ENCODE results near the gene SOX13.

The SOX13 gene

DNA sequence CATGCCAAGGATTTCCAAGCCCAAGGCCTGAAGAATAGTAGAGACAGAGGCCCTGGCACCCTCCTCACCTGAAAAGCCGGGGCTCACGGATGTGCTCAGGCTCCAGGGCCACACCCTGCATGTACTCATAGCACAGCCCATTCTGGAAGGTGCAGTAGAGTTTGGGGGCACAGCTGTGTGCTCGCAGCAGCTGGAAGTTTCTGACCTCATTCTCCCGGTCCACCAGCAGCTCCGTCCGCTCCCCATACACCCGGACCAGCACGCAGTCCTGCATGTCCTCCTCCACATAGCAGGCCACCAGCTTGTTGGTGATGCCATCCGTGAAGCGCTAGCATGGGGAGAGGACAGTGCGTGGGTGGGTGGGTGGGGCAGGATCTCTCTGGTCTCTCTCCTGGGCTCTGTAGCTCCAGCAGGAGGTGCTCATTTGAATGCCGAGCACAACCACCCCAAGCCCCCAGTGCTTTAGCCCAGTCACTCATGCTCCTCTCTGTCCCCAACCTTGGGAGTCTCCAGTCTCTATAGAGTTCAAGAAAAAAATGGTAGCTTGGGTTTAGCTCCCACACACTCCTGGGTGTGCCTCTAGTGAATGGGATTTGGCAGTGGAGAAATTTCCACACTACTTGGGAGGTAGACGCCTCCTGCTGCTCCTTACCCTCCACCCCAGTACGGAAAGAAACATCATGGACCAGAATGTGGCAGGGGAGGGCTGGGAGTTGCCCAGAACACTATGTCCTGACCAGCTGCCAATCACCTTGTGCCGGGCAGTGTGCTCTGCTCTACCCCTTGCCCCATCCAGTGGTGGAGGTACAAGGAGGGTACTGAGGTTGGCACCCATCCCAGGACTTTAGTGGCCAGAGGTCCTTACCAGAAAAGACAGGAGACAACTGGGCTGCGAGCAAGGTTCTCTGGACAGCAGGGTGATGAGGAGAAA is 77.0 kb downstream of the SOX13 start:
- no peak overlapping the region for H3K27ac ChIP-seq (ENCODE audit: low read depth, low read length)
- no peaks in the 10 kb centered on the region for H3K36me3 ChIP-seq (ENCODE audit: control insufficient read depth, insufficient read depth, low read length)
- H3K9ac ChIP-seq (ENCODE audit: low read length): no peak overlapping the region
- no peaks in the 10 kb centered on the region for H3K4me1 ChIP-seq (ENCODE audit: control insufficient read depth, insufficient read depth, low read length)
- no peaks in the 10 kb centered on the region for H3K27me3 ChIP-seq (ENCODE audit: control insufficient read depth, insufficient read depth, low read length)
- H3K4me3 ChIP-seq (ENCODE audit: low read length): no peak overlapping the region

DNA sequence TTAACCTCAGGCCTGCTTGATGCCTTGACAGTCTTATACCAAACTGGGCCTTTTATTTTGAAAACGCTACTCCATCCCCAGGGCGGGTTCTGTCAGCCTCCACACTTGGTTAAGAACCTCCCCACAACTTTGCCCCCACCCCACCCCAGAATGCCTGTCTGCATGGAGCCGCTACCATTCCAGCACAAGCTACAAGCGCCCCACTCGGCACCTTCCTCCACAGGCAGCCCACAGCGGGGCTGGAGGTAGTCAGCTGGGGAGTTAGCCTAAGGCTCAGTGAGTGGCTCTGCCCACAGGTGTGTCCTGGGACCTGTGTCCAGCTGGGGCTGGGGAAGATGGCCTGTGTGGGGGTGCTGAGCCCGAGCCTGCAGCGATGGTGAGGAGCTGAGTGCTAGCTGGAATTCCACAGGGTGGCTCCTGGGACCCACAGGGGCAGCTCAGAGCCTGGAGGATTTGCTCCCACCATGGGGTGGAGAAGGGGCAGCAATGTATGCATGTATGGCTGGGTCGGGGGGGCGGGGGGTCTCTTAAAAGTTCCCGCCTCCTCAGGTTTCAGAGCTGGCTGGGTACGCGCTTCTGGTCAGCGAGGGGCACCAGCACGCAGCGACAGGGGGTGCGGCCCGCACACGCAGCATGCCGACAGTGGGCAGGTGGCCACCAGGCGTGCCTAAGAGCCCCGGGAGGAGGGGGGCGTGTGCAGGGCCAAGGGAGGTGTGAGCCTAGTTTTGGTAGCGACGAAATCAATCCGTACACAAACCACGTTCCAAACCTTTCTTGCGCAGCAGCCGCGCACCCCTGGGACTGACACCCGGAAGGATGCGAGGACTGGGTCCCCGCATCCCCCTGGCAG is 78.0 kb downstream of the SOX13 start:
- H3K9ac ChIP-seq (ENCODE audit: low read length): no peak overlapping the region
- no peaks in the 10 kb centered on the region for H3K4me1 ChIP-seq (ENCODE audit: control insufficient read depth, insufficient read depth, low read length)
- H3K27me3 ChIP-seq (ENCODE audit: control insufficient read depth, insufficient read depth, low read length): no peaks in the 10 kb centered on the region
- no peak overlapping the region for H3K27ac ChIP-seq (ENCODE audit: low read depth, low read length)
- H3K4me3 ChIP-seq (ENCODE audit: low read length): peak overlapping the region; percentile 68
- no peaks in the 10 kb centered on the region for H3K36me3 ChIP-seq (ENCODE audit: control insufficient read depth, insufficient read depth, low read length)

DNA sequence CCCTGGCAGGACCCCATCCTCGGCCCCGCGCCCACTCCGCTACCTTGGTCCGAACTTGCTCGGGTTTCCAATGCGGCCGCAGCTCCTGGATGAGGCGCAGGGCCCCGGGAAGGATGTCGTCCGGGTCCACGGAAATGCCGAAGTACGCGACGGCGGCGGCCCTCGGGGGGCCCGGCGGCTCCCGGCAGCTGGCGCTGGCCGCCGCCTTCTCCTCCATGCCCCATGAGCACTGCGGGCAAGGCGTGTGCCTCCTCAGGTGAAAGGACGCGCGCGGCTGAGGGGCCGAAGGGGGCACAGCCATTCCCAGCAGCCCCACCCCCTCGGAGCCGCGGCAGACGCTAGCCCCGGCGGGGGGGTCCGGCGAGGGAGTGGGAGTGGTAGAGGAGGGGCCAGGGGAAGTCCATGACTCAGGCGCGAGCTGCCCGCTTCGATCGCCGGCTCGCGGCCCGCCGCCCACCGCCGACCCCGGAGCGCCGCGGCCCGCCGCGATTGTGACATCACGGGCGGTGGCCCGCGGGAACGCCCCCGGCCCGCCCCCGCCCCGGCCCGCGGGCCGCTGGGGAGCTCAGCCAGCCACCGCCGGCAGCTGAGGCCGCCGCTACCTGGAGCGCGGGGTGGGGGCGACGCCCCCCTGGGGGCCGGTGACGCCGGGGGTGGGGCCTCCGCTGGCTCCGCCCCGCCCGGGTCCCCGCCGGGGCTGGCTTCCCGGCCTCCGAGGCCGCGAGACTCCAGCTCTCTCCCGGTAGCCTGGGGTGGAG is 78.8 kb downstream of the SOX13 start, which contains the start of gene ETNK2:
TSS of gene ETNK2 (minus strand) at position 493 of the 758 bp plus-strand sequence. CDS start at position 301, 192 bp downstream.
- Histone ChIP-seq H3K27ac (ENCODE audit: low read depth, low read length) (no peak within 1 kb of the TSS), H3K4me1 (ENCODE audit: control insufficient read depth, insufficient read depth, low read length) (no peaks in the 10 kb centered on the region), H3K27me3 (ENCODE audit: control insufficient read depth, insufficient read depth, low read length) (no peaks in the 10 kb centered on the region), H3K4me3 (ENCODE audit: low read length) (peak within 1 kb of the TSS; percentile 68), H3K9ac (ENCODE audit: low read length) (peak within 1 kb of the TSS; percentile 33), H3K36me3 (ENCODE audit: control insufficient read depth, insufficient read depth, low read length) (no peaks in the 10 kb centered on the region)

DNA sequence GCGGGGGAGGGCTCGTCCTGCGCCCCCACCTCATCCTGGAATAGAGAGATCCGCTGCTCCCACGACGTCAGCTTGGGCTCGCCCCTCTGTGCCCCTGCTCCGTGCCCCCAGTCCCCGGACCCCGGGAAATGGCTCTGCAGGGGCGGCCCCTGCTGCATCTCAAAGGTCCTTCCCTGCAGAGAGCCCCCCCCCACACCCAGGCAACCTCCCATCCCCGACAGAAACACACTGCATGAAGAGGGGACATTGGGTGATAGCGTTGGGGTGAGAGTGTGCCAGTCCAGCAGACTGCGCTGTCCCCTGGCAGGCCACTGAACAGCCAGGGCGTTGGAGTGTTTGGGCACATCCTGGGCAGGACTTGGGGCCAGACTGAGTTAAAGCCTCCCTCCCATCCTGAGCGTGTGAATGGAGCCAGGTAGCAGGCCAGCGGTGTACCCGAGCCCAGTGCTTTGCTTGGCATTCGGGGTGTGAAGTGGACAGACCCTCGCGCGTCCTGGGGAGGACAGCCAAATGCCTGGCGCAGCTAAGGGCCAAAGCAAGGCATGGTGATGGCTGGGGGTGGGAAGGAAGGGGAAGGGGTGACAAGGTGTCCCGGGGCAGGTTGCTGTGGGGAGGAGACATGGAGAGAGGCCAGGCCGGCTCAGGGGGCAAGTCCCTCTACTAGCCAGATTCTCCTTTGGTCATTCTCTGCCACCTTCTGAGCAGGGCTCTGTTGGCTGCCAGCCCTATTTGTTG is 79.6 kb downstream of the SOX13 start:
- peak overlapping the region; percentile 32 for H3K4me3 ChIP-seq (ENCODE audit: low read length)
- H3K36me3 ChIP-seq (ENCODE audit: control insufficient read depth, insufficient read depth, low read length): no peaks in the 10 kb centered on the region
- no peaks in the 10 kb centered on the region for H3K27me3 ChIP-seq (ENCODE audit: control insufficient read depth, insufficient read depth, low read length)
- H3K27ac ChIP-seq (ENCODE audit: low read depth, low read length): no peak overlapping the region
- no peak overlapping the region for H3K9ac ChIP-seq (ENCODE audit: low read length)
- no peaks in the 10 kb centered on the region for H3K4me1 ChIP-seq (ENCODE audit: control insufficient read depth, insufficient read depth, low read length)

DNA sequence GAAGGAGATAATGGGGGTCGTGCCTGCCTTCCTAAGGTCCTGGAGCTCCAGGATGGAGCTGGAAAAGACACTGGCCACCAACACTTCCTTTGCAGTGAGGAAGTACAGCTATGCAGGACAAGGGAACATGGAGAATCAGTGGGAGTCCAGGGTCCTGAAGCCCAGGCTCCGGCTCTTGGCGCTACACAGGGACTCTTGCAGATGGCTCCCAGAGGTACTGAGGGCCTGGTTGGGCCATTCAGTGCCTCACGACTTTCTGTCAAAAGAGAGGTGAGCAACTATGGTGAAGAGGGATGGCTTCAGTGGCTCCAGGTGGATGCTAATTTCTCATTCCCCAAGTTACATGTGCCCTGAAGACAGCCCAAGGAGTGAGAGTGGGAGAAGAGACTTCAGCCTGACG is 80.8 kb downstream of the SOX13 start:
- Histone ChIP-seq H3K27me3 (ENCODE audit: control insufficient read depth, insufficient read depth, low read length) (no peaks in the 10 kb centered on the region), H3K36me3 (ENCODE audit: control insufficient read depth, insufficient read depth, low read length) (no peaks in the 10 kb centered on the region), H3K9ac (ENCODE audit: low read length) (no peak overlapping the region), H3K4me3 (ENCODE audit: low read length) (no peak overlapping the region), H3K27ac (ENCODE audit: low read depth, low read length) (no peak overlapping the region), H3K4me1 (ENCODE audit: control insufficient read depth, insufficient read depth, low read length) (no peaks in the 10 kb centered on the region)

DNA sequence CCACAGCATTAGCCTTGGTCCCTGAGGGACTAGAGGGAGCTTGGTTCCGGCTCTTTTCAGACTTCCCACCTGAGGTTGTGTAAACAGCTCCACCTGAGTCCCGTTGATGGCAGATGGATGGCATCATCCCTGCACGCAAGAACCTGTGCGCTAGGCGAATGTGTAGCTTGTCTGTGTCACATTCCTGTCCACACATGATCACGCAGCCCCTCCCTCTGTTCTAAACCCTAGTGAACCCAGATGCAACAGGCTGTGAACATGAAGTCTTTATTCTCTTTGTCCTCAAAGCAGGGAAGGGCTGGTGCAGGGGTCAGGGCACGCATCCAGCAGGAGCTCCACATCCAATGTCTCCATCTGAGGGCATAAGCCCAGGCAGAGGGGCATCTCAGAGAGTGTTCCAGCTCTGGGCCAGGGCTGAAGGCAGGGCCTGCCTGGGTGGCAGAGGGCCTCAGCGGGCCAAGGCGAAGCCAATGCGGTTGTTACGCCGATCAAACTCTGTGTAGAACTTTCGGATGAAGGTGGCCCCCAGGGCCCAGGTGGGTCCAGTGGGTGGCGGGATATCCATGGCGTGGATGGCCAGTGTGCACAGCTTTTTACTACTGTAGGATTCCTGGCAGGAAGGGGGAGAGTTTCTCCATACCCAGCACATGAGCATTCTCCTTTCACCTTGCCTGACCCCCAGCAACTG is 81.8 kb downstream of the SOX13 start:
- Histone ChIP-seq H3K27ac (ENCODE audit: low read depth, low read length) (no peak overlapping the region), H3K4me3 (ENCODE audit: low read length) (no peak overlapping the region), H3K27me3 (ENCODE audit: control insufficient read depth, insufficient read depth, low read length) (no peaks in the 10 kb centered on the region), H3K9ac (ENCODE audit: low read length) (no peak overlapping the region), H3K36me3 (ENCODE audit: control insufficient read depth, insufficient read depth, low read length) (no peaks in the 10 kb centered on the region), H3K4me1 (ENCODE audit: control insufficient read depth, insufficient read depth, low read length) (no peaks in the 10 kb centered on the region)

DNA sequence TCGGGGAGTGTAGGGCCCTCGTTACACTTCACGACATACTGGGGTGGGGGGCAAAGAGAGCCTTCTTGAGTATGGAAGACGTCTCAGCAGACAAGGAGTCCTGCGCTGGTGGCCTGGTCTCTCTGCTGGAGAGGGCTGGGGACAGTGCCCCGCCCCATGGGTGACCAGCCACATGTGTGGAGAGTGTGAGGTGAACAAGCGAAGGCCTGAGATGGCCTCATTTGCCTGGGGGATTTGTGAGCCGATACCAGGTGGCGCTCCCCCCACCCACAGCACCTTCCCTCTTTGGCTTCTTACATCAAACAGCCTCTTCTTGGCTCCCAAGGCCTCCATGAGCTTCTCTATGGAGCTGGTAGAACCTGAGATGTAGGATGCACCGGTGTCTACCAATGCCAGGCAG is 83.0 kb downstream of the SOX13 start:
- Histone ChIP-seq H3K27ac (ENCODE audit: low read depth, low read length) (no peak overlapping the region), H3K9ac (ENCODE audit: low read length) (no peak overlapping the region), H3K27me3 (ENCODE audit: control insufficient read depth, insufficient read depth, low read length) (no peaks in the 10 kb centered on the region), H3K4me1 (ENCODE audit: control insufficient read depth, insufficient read depth, low read length) (no peaks in the 10 kb centered on the region), H3K36me3 (ENCODE audit: control insufficient read depth, insufficient read depth, low read length) (no peaks in the 10 kb centered on the region), H3K4me3 (ENCODE audit: low read length) (no peak overlapping the region)

DNA sequence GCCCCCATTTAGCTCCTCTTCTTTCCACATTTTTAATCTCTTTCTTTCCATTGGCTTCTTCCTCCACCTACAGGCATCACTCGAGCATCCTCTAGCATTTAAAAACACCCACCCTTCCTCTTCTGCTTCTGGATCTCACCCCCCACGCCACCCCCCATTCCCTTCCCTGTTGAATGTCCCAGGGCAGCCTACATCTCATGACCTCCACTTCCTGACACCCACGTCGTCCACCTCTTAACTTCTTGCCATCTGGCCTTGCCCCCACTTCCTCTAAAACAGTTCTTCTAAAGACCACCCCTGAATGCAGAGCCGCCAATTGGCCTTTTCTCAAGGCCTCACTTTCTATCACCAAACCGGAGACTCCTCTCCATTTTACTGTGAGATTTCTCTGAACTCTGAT is 85.0 kb downstream of the SOX13 start:
- Histone ChIP-seq H3K36me3 (ENCODE audit: control insufficient read depth, insufficient read depth, low read length) (no peaks in the 10 kb centered on the region), H3K9ac (ENCODE audit: low read length) (no peak overlapping the region), H3K4me3 (ENCODE audit: low read length) (no peak overlapping the region), H3K27ac (ENCODE audit: low read depth, low read length) (no peak overlapping the region), H3K4me1 (ENCODE audit: control insufficient read depth, insufficient read depth, low read length) (no peaks in the 10 kb centered on the region), H3K27me3 (ENCODE audit: control insufficient read depth, insufficient read depth, low read length) (no peaks in the 10 kb centered on the region)

DNA sequence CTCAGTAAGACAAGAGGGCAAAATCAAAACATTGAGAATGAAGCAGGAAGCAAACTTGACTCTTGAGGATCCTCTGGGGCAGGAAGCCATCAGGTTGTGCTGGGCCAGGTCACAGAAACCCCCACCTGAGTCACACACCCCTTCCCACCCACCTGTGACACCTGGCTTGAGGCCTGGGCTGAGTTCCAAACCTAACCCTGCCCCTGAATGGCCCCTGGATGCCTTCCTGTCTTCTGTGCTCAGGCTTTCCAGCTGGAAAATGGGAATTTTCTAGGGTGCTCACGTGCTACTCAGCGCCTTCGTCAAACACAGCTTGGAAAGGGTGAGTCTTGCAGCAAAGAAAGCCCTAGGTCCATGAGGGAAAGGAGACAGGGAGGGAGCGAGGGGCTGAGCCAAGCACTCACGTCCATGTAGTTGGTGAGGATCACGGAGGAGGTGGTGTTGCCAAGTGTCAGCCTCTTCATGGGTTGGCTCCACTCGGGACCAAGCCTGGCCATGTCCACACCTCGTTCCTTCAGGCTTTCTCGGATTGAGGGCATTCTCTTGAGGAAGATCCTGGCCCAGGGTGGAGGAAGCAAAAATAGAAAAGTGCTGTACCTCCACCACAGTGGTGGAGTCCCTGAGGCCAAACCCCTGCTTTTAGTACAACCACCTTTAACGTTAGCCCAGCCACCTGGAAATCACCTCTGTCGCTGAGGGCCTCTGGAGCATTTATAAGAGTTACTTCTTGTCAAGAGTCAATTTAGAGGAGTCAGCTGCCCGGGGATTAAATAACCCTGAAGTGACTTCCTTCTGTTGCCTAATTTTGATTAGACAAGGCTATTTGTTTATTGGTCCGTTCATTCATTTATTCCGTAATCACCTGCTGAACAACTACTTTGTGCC is 88.9 kb downstream of the SOX13 start:
- H3K27me3 ChIP-seq (ENCODE audit: control insufficient read depth, insufficient read depth, low read length): no peaks in the 10 kb centered on the region
- no peak overlapping the region for H3K4me3 ChIP-seq (ENCODE audit: low read length)
- H3K36me3 ChIP-seq (ENCODE audit: control insufficient read depth, insufficient read depth, low read length): no peaks in the 10 kb centered on the region
- no peak overlapping the region for H3K9ac ChIP-seq (ENCODE audit: low read length)
- no peak overlapping the region for H3K27ac ChIP-seq (ENCODE audit: low read depth, low read length)
- H3K4me1 ChIP-seq (ENCODE audit: control insufficient read depth, insufficient read depth, low read length): no peaks in the 10 kb centered on the region

DNA sequence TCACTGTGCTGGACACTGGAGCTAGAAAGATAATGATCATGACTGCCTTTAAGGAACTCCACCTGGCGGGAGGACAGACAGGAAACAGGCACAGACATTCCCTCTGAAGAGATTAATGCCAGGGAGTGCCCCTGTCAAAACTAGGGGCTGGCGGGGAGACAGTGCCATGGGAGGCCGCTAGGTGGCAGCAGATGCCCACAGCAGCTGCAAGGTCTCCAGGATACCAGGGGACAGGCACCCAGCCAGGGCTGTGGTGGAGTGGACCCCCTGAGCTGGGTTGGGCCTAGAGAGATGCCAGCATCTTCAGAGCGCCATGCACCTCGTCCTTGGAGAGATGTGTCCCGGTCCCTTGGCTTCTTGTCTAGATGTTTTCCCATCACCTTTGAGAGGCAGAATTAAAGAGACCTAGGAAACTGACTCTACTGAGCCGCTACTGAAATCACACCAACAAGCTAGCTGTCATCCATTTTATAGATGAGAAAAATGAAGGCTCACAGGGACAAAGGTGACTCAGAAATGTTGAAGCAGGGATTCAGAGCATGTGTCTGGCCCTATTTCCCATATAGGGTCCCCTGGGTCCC is 89.7 kb downstream of the SOX13 start:
- Histone ChIP-seq H3K4me1 (ENCODE audit: control insufficient read depth, insufficient read depth, low read length) (no peaks in the 10 kb centered on the region), H3K27me3 (ENCODE audit: control insufficient read depth, insufficient read depth, low read length) (no peaks in the 10 kb centered on the region), H3K4me3 (ENCODE audit: low read length) (no peak overlapping the region), H3K36me3 (ENCODE audit: control insufficient read depth, insufficient read depth, low read length) (no peaks in the 10 kb centered on the region), H3K9ac (ENCODE audit: low read length) (no peak overlapping the region), H3K27ac (ENCODE audit: low read depth, low read length) (no peak overlapping the region)
